Activated CD4-positive, alpha-beta memory T cell treated with anti-CD3 and anti-CD28 coated beads, Interleukin-2, amount 10 ng/mL, durations not matched to agents 7 days and 5 days (primary cell): Measurements from ENCODE around the gene CHRM2. TPM values are rescaled to one million over a fixed set of nuclear protein-coding genes. Genes with fewer than 3 reads are reported as not detected.

Experiments used
- CTCF ChIA-PET: fragments of 350-600 bp; sonication (Branson Sonifier 250); formaldehyde crosslinking; loops from one replicate; lab custom pipeline; 2021; ENCODE audit warnings: antibody characterized with exemption, inconsistent platforms; lab: Charles Lee
- POLR2A ChIA-PET: fragments of 350-600 bp; sonication (Branson Sonifier 250); formaldehyde crosslinking; loops from one replicate; lab custom pipeline; 2021; ENCODE audit warnings: antibody characterized with exemption; lab: Charles Lee
- DNase-seq: peaks from one replicate; pipeline ENCODE4 v3.0.0-alpha.2; 2020
- H3K27ac Mint-ChIP-seq: one replicate; pipeline ENCODE4 v1.8.0; 2021; ENCODE audit warnings: mild to moderate bottlenecking, mixed read lengths
- H3K27me3 Mint-ChIP-seq: one replicate; pipeline ENCODE4 v1.8.0; 2021; ENCODE audit warnings: mixed read lengths
- H3K36me3 Mint-ChIP-seq: one replicate; pipeline ENCODE4 v1.8.0; 2021; ENCODE audit warnings: low read depth, mixed read lengths
- H3K4me1 Mint-ChIP-seq: one replicate; pipeline ENCODE4 v1.8.0; 2021; ENCODE audit warnings: mixed read lengths
- H3K4me3 Mint-ChIP-seq: one replicate; pipeline ENCODE4 v1.8.0; 2021; ENCODE audit warnings: mild to moderate bottlenecking, mixed read lengths
- H3K9me3 Mint-ChIP-seq: one replicate; pipeline ENCODE4 v1.8.0; 2021; ENCODE audit warnings: mixed read lengths
- total RNA-seq, 2 experiments: library from RNA; stranded (reverse); gene quantifications; one replicate each; pipeline ENCODE4 v1.2.3, GENCODE V29; 2021

The CHRM2 gene
- total RNA-seq, 2 experiments from 2014 or later = not detected

GRCh38 chr7:136874393-136875032, 6.1 kb downstream of the CHRM2 start:
- H3K27me3 Mint-ChIP-seq = peaks cover 16% of the 10 kb centered on the region
- no peaks in the 10 kb centered on the region for H3K9me3 Mint-ChIP-seq
- no peaks in the 10 kb centered on the region for H3K4me1 Mint-ChIP-seq
- H3K27ac Mint-ChIP-seq = no peak overlapping the region
- H3K4me3 Mint-ChIP-seq = no peak overlapping the region
- POLR2A ChIA-PET = no interaction called here
- CTCF ChIA-PET = interaction anchor here (0.6 to 1.2 kb wide), 3 partner anchors 10 to 540 kb away, joined by 3 to 4 read pairs (median 3); no protein-coding TSS in a partner anchor
- H3K36me3 Mint-ChIP-seq = no peaks in the 10 kb centered on the region
- no peak for DNase-seq

- ChIA-PET POLR2A (no interaction called here), CTCF (interaction anchor here (1.4 kb wide), 1 partner anchor 13 kb away, joined by 3 read pairs; no protein-coding TSS in a partner anchor)
- no peak for DNase-seq
- H3K36me3 Mint-ChIP-seq = no peaks in the 10 kb centered on the region
- H3K4me1 Mint-ChIP-seq = no peaks in the 10 kb centered on the region
- H3K27me3 Mint-ChIP-seq = no peaks in the 10 kb centered on the region
- no peak overlapping the region for H3K4me3 Mint-ChIP-seq
- no peak overlapping the region for H3K27ac Mint-ChIP-seq
- no peaks in the 10 kb centered on the region for H3K9me3 Mint-ChIP-seq
Observed at GRCh38 chr7:136877509-136877908, 9.1 kb downstream of the CHRM2 start.

- Mint-ChIP-seq H3K4me3 (no peak overlapping the region), H3K27me3 (no peaks in the 10 kb centered on the region), H3K27ac (no peak overlapping the region), H3K4me1 (no peaks in the 10 kb centered on the region), H3K9me3 (no peaks in the 10 kb centered on the region), H3K36me3 (no peaks in the 10 kb centered on the region)
- POLR2A ChIA-PET = no interaction called here
- CTCF ChIA-PET = interaction anchor here (1.4 kb wide), 1 partner anchor 13 kb away, joined by 3 read pairs; no protein-coding TSS in a partner anchor
- DNase-seq = no peak
Observed at GRCh38 chr7:136877990-136878389, 9.5 kb downstream of the CHRM2 start.

GRCh38 chr7:136878878-136879277, 10.4 kb downstream of the CHRM2 start:
- no peaks in the 10 kb centered on the region for H3K27me3 Mint-ChIP-seq
- CTCF ChIA-PET = no interaction called here
- H3K4me3 Mint-ChIP-seq = no peak overlapping the region
- H3K4me1 Mint-ChIP-seq = no peaks in the 10 kb centered on the region
- no peak for DNase-seq
- no peaks in the 10 kb centered on the region for H3K9me3 Mint-ChIP-seq
- no peaks in the 10 kb centered on the region for H3K36me3 Mint-ChIP-seq
- POLR2A ChIA-PET = no interaction called here
- H3K27ac Mint-ChIP-seq = no peak overlapping the region

- Mint-ChIP-seq H3K4me1 (no peaks in the 10 kb centered on the region), H3K9me3 (no peaks in the 10 kb centered on the region), H3K27me3 (no peaks in the 10 kb centered on the region), H3K4me3 (no peak overlapping the region), H3K27ac (no peak overlapping the region), H3K36me3 (no peaks in the 10 kb centered on the region)
- POLR2A ChIA-PET = no interaction called here
- DNase-seq = no peak
- CTCF ChIA-PET = no interaction called here
Observed at GRCh38 chr7:136883046-136883445, 14.6 kb downstream of the CHRM2 start.

- Mint-ChIP-seq H3K4me1 (no peaks in the 10 kb centered on the region), H3K9me3 (peaks cover 4% of the 10 kb centered on the region), H3K27me3 (no peaks in the 10 kb centered on the region), H3K27ac (no peak overlapping the region), H3K36me3 (no peaks in the 10 kb centered on the region), H3K4me3 (no peak overlapping the region)
- ChIA-PET POLR2A (no interaction called here), CTCF (no interaction called here)
- DNase-seq = no peak
Observed at GRCh38 chr7:136884492-136884891, 16.0 kb downstream of the CHRM2 start.

GRCh38 chr7:136887317-136887716, 18.9 kb downstream of the CHRM2 start:
- no peak for DNase-seq
- H3K27ac Mint-ChIP-seq = no peak overlapping the region
- H3K9me3 Mint-ChIP-seq = peaks cover 4% of the 10 kb centered on the region
- no peaks in the 10 kb centered on the region for H3K27me3 Mint-ChIP-seq
- ChIA-PET CTCF (no interaction called here), POLR2A (no interaction called here)
- H3K4me3 Mint-ChIP-seq = no peak overlapping the region
- H3K4me1 Mint-ChIP-seq = no peaks in the 10 kb centered on the region
- no peaks in the 10 kb centered on the region for H3K36me3 Mint-ChIP-seq

GRCh38 chr7:136890399-136890798, 21.9 kb downstream of the CHRM2 start:
- ChIA-PET POLR2A (no interaction called here), CTCF (no interaction called here)
- H3K27ac Mint-ChIP-seq = no peak overlapping the region
- H3K27me3 Mint-ChIP-seq = no peaks in the 10 kb centered on the region
- H3K4me3 Mint-ChIP-seq = no peak overlapping the region
- no peaks in the 10 kb centered on the region for H3K36me3 Mint-ChIP-seq
- no peaks in the 10 kb centered on the region for H3K4me1 Mint-ChIP-seq
- H3K9me3 Mint-ChIP-seq = peaks cover 11% of the 10 kb centered on the region
- DNase-seq = no peak

- peaks cover 11% of the 10 kb centered on the region for H3K9me3 Mint-ChIP-seq
- DNase-seq = no peak
- no peaks in the 10 kb centered on the region for H3K4me1 Mint-ChIP-seq
- H3K36me3 Mint-ChIP-seq = no peaks in the 10 kb centered on the region
- H3K27ac Mint-ChIP-seq = no peak overlapping the region
- H3K4me3 Mint-ChIP-seq = no peak overlapping the region
- ChIA-PET POLR2A (no interaction called here), CTCF (no interaction called here)
- no peaks in the 10 kb centered on the region for H3K27me3 Mint-ChIP-seq
Observed at GRCh38 chr7:136891850-136892249, 23.4 kb downstream of the CHRM2 start.

- Mint-ChIP-seq H3K36me3 (no peaks in the 10 kb centered on the region), H3K27ac (no peak overlapping the region), H3K9me3 (peaks cover 7% of the 10 kb centered on the region), H3K4me3 (no peak overlapping the region), H3K27me3 (no peaks in the 10 kb centered on the region), H3K4me1 (no peaks in the 10 kb centered on the region)
- no peak for DNase-seq
- ChIA-PET CTCF (no interaction called here), POLR2A (no interaction called here)
Observed at GRCh38 chr7:136894789-136895188, 26.3 kb downstream of the CHRM2 start.

GRCh38 chr7:136897676-136898075, 29.2 kb downstream of the CHRM2 start:
- ChIA-PET POLR2A (no interaction called here), CTCF (no interaction called here)
- Mint-ChIP-seq H3K27ac (no peak overlapping the region), H3K4me3 (no peak overlapping the region), H3K36me3 (no peaks in the 10 kb centered on the region), H3K9me3 (peaks cover 5% of the 10 kb centered on the region), H3K4me1 (no peaks in the 10 kb centered on the region), H3K27me3 (no peaks in the 10 kb centered on the region)
- no peak for DNase-seq

- ChIA-PET CTCF (no interaction called here), POLR2A (no interaction called here)
- Mint-ChIP-seq H3K27me3 (no peaks in the 10 kb centered on the region), H3K4me3 (no peak overlapping the region), H3K9me3 (no peaks in the 10 kb centered on the region), H3K36me3 (no peaks in the 10 kb centered on the region), H3K4me1 (no peaks in the 10 kb centered on the region), H3K27ac (no peak overlapping the region)
- DNase-seq = no peak
Observed at GRCh38 chr7:136900005-136900404, 31.6 kb downstream of the CHRM2 start.

- Mint-ChIP-seq H3K4me1 (no peaks in the 10 kb centered on the region), H3K9me3 (no peaks in the 10 kb centered on the region), H3K4me3 (no peak overlapping the region), H3K36me3 (no peaks in the 10 kb centered on the region), H3K27ac (no peak overlapping the region), H3K27me3 (no peaks in the 10 kb centered on the region)
- ChIA-PET POLR2A (no interaction called here), CTCF (no interaction called here)
- no peak for DNase-seq
Observed at GRCh38 chr7:136910771-136911170, 42.3 kb downstream of the CHRM2 start.

- POLR2A ChIA-PET = no interaction called here
- Mint-ChIP-seq H3K27ac (no peak overlapping the region), H3K4me3 (no peak overlapping the region), H3K9me3 (no peaks in the 10 kb centered on the region), H3K4me1 (no peaks in the 10 kb centered on the region), H3K27me3 (no peaks in the 10 kb centered on the region), H3K36me3 (no peaks in the 10 kb centered on the region)
- CTCF ChIA-PET = no interaction called here
- no peak for DNase-seq
Observed at GRCh38 chr7:136911344-136911743, 42.9 kb downstream of the CHRM2 start.
